SK-N-SH (cell line): ENCODE measurements around the gene TGIF1. TPM values are rescaled to one million over a fixed set of nuclear protein-coding genes. Genes with fewer than 3 reads are reported as not detected.

Source experiments
- CTCF ChIA-PET: fragments of 300-600, 350-600 bp; formaldehyde crosslinking; extraction: SDS; loops from one replicate; lab custom pipeline; 2021; lab: Yijun Ruan, JAX
- POLR2A ChIA-PET: fragments of 350-600 bp; sonication (Branson Sonifier 250); formaldehyde crosslinking; extraction: SDS; loops from one replicate; lab custom pipeline; 2020; ENCODE audit warnings: antibody characterized with exemption, inconsistent platforms; lab: Yijun Ruan, JAX
- DNase-seq: peaks from one replicate; pipeline ENCODE4 v3.0.0; 2012
- H2AFZ ChIP-seq: fragments of 200-600 bp; sonication (generic); 2 replicates; pipeline ENCODE4 v1.8.1; 2016; ENCODE audit warnings: antibody characterized with exemption, mild to moderate bottlenecking, low read depth
- H3F3A ChIP-seq: fragments of 200-600 bp; sonication (generic); replicated peaks from 2 replicates; pipeline ENCODE3; 2016; ENCODE audit warnings: antibody characterized with exemption, mild to moderate bottlenecking; ENCODE audit not compliant: insufficient read depth
- H3K27ac ChIP-seq, 2 experiments: fragments of 200-500 bp in 1 of 2; fragments of 200-600 bp in 1 of 2; sonication (Bioruptor generic) in 1 of 2; sonication (generic), shearing (Covaris generic) in 1 of 2; 2 replicates each; pipeline versions ENCODE4 v1.5.1 to v1.6.1; 2014 to 2016; ENCODE audit warnings: low read depth in 2 of 2, inconsistent platforms in 1 of 2, low read length in 1 of 2, mild to moderate bottlenecking in 1 of 2, mixed read lengths in 1 of 2
- H3K27me3 ChIP-seq: fragments of 200-600 bp; sonication (generic), shearing (Covaris generic); 2 replicates; pipeline ENCODE4 v1.6.1; 2016; ENCODE audit warnings: mixed run types; ENCODE audit not compliant: insufficient read depth
- H3K36me3 ChIP-seq, 2 experiments: fragments of 200-500 bp in 1 of 2; fragments of 200-600 bp in 1 of 2; sonication (Bioruptor generic) in 1 of 2; sonication (generic) in 1 of 2; replicated peaks in 1 of 2; 2 replicates each; pipeline versions ENCODE3 to v1.5.1; 2014 to 2016; ENCODE audit warnings: low read length in 1 of 2, mild to moderate bottlenecking in 1 of 2; ENCODE audit not compliant: insufficient read depth in 2 of 2, control insufficient read depth in 1 of 2
- H3K4me1 ChIP-seq, 2 experiments: fragments of 200-500 bp in 1 of 2; fragments of 200-600 bp in 1 of 2; sonication (Bioruptor generic) in 1 of 2; sonication (generic), shearing (Covaris generic) in 1 of 2; 2 replicates each; pipeline versions ENCODE4 v1.5.1 to v1.6.1; 2014 to 2016; ENCODE audit warnings: low read depth in 1 of 2, low read length in 1 of 2, mixed run types in 1 of 2; ENCODE audit not compliant: insufficient read depth in 2 of 2, control insufficient read depth in 1 of 2
- H3K4me2 ChIP-seq: fragments of 200-600 bp; sonication (generic), shearing (Covaris generic); 2 replicates; pipeline ENCODE4 v1.6.1; 2017; ENCODE audit warnings: mixed run types
- H3K4me3 ChIP-seq, 2 experiments: fragments of 200-500 bp in 1 of 2; fragments of 200-600 bp in 1 of 2; sonication (Bioruptor generic) in 1 of 2; sonication (generic), shearing (Covaris generic) in 1 of 2; 2 replicates each; pipeline versions ENCODE4 v1.5.1 to v1.8.1; 2014 to 2016; ENCODE audit warnings: low read depth in 2 of 2, inconsistent platforms in 1 of 2, low read length in 1 of 2, mild to moderate bottlenecking in 1 of 2, mixed read lengths in 1 of 2, moderate library complexity in 1 of 2
- H3K79me2 ChIP-seq: fragments of 200-600 bp; sonication (generic); 2 replicates; pipeline ENCODE4 v1.8.1; 2017; ENCODE audit warnings: mild to moderate bottlenecking; ENCODE audit not compliant: insufficient read depth
- H3K9ac ChIP-seq: fragments of 200-600 bp; sonication (generic); 2 replicates; pipeline ENCODE4 v1.6.1; 2017; ENCODE audit warnings: mixed run types
- H3K9me2 ChIP-seq: fragments of 200-600 bp; sonication (generic); 2 replicates; pipeline ENCODE4 v1.6.1; 2017; ENCODE audit warnings: mixed run types
- H3K9me3 ChIP-seq: fragments of 200-600 bp; sonication (generic); 2 replicates; pipeline ENCODE4 v1.6.1; 2017; ENCODE audit warnings: mixed run types, mild to moderate bottlenecking, moderate library complexity
- H4K20me1 ChIP-seq: fragments of 200-600 bp; sonication (generic); 2 replicates; pipeline ENCODE4 v1.6.1; 2017; ENCODE audit warnings: mild to moderate bottlenecking, mixed run types; ENCODE audit not compliant: insufficient read depth
- CHD2 ChIP-seq: fragments of 150-350 bp; IDR thresholded peaks from 2 replicates; pipeline ENCODE4 v1.6.1; 2018; ENCODE audit warnings: low read length; ENCODE audit not compliant: partially characterized antibody
- EP300 ChIP-seq, 2 experiments: IDR thresholded peaks; 2 replicates each; pipeline versions ENCODE4 v1.4.0 to v1.6.1; 2012; ENCODE audit warnings: borderline replicate concordance in 1 of 2, low read depth in 1 of 2, low read length in 1 of 2
- FOSL2 ChIP-seq: IDR thresholded peaks from 2 replicates; pipeline ENCODE4 v1.4.0; 2012; ENCODE audit warnings: low read depth, mild to moderate bottlenecking, moderate library complexity, borderline replicate concordance
- JUND ChIP-seq: IDR thresholded peaks from 2 replicates; pipeline ENCODE4 v1.4.0; 2012
- MEF2A ChIP-seq: IDR thresholded peaks from 2 replicates; pipeline ENCODE4 v1.4.0; 2012; ENCODE audit warnings: low read depth, borderline replicate concordance
- NFIC ChIP-seq: IDR thresholded peaks from 2 replicates; pipeline ENCODE4 v1.4.0; 2012; ENCODE audit warnings: borderline replicate concordance
- RAD21 ChIP-seq: IDR thresholded peaks from 2 replicates; pipeline ENCODE4 v1.6.1; 2012; ENCODE audit warnings: mild to moderate bottlenecking, low read length
- RFX5 ChIP-seq: IDR thresholded peaks from 2 replicates; pipeline ENCODE4 v1.6.1; 2012; ENCODE audit warnings: mild to moderate bottlenecking, improper control_type of control experiment, low read length
- SIN3A ChIP-seq: IDR thresholded peaks from 2 replicates; pipeline ENCODE4 v1.6.1; 2012; ENCODE audit warnings: low read depth, mild to moderate bottlenecking, low read length, moderate library complexity, borderline replicate concordance
- TAF1 ChIP-seq: IDR thresholded peaks from 2 replicates; pipeline ENCODE4 v1.6.1; 2012; ENCODE audit warnings: low read depth, mild to moderate bottlenecking, low read length, moderate library complexity, borderline replicate concordance
- YY1 ChIP-seq: IDR thresholded peaks from 2 replicates; pipeline ENCODE4 v1.4.0; 2012; ENCODE audit warnings: low read depth, mild to moderate bottlenecking
- WGBS: methylation state at CpG from one replicate; pipeline ENCODE4 v1.1.6; 2017; ENCODE audit warnings: low lambda C conversion rate; 5-methylcytosine and 5-hydroxymethylcytosine counted together
- polyA plus RNA-seq, 3 experiments: library from polyadenylated mRNA; depleted of rRNA; stranded (reverse); fragments of >200 nt; gene quantifications; 2 replicates each; pipeline ENCODE4 v1.2.3, GENCODE V29; 2012
- TF ChIP-seq, protein P1 (sequence below): fragments of 150-350 bp; IDR thresholded peaks from 2 replicates; pipeline ENCODE4 v1.6.1; 2017; ENCODE audit warnings: antibody characterized with exemption, low read length, low read depth, borderline replicate concordance

Gene TGIF1
- polyA plus RNA-seq, 1 of the 3 experiments (the other 2 are of a cell fraction): 113 TPM

- no peaks in the 10 kb centered on the region for H3K9me3 ChIP-seq
- no peaks in the 10 kb centered on the region for H3K9me2 ChIP-seq
- no peak overlapping the region for H2AFZ ChIP-seq
- H3K9ac ChIP-seq: no peak overlapping the region
- WGBS: 91% methylated on average over 2 of the region's 2 CpGs
- H3K4me2 ChIP-seq: no peak overlapping the region
- no peaks in the 10 kb centered on the region for H3K36me3 ChIP-seq
- ChIA-PET POLR2A (no interaction called here), CTCF (interaction anchor here (1.3 to 2.5 kb wide), 2 partner anchors 38 to 101 kb away, joined by 4 to 9 read pairs; no protein-coding TSS in a partner anchor)
- no peak for DNase-seq
- H4K20me1 ChIP-seq: no peaks in the 10 kb centered on the region
- no peaks in the 10 kb centered on the region; a peak in 1 of 4 replicates for H3K4me1 ChIP-seq
- TF ChIP-seq FOSL2: no peak
- no peak for TF ChIP-seq NFIC
- no peak for TF ChIP-seq RAD21
- no peak for TF ChIP-seq EP300 (IDR thresholded peaks at IDR 0.05; ENCODE audit: borderline replicate concordance in 1 of 2, low read depth in 1 of 2, low read length in 1 of 2)
- TF ChIP-seq, protein P1, sequence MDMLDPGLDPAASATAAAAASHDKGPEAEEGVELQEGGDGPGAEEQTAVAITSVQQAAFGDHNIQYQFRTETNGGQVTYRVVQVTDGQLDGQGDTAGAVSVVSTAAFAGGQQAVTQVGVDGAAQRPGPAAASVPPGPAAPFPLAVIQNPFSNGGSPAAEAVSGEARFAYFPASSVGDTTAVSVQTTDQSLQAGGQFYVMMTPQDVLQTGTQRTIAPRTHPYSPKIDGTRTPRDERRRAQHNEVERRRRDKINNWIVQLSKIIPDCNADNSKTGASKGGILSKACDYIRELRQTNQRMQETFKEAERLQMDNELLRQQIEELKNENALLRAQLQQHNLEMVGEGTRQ: no peak
- TF ChIP-seq YY1: no peak
- no peak for TF ChIP-seq CHD2
- TF ChIP-seq JUND: no peak
- no peak for TF ChIP-seq TAF1
- H3K79me2 ChIP-seq: no peaks in the 10 kb centered on the region
- H3K4me3 ChIP-seq: no peak overlapping the region
- no peak overlapping the region for H3K27ac ChIP-seq
- no peaks in the 10 kb centered on the region for H3F3A ChIP-seq
- H3K27me3 ChIP-seq: no peaks in the 10 kb centered on the region
Observed at GRCh38 chr18:3492721-3493120, 42.7 kb downstream of the TGIF1 start.

DNA sequence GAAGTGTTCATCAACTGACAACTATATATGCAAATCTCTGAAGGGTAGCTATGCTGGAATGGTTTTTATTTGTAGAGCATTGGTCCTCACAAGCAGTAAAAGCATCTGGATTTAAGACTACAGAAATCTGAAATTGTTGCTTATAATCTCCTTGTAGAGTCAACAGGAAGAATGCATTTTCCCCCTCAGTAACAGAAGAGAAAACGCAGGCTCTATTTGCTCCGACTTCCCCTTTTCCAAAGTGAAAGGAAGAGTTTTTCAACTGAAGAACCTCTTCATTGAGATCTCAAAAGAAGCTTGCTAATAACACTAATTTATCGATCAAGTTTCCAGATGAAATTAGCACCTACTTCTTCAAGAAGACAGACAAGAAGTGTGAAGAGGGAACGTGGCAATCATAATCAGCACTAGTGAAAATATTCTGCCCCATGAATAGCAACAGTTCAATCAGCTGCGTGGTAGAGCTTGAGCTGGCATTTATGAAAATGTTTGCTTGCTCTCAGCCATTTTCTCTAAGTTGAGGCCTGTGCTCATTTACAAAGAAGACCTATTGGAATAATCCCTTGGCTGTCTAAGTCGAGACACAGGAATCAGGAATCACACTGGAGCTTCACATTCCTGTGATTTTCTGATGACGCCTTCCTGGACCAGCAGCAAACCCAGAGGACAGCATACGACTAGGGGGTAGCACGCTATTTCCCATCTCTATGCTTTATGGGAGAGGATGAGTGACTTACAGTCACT, 43.7 kb downstream of the TGIF1 start:
- POLR2A ChIA-PET: no interaction called here
- Histone ChIP-seq H3K9me2 (no peaks in the 10 kb centered on the region), H3K27ac (no peak overlapping the region), H3K9me3 (no peaks in the 10 kb centered on the region), H3K36me3 (no peaks in the 10 kb centered on the region), H3K4me3 (no peak overlapping the region), H3K79me2 (no peaks in the 10 kb centered on the region), H4K20me1 (no peaks in the 10 kb centered on the region), H3K4me2 (no peak overlapping the region), H3K27me3 (no peaks in the 10 kb centered on the region), H3F3A (no peaks in the 10 kb centered on the region), H3K9ac (no peak overlapping the region), H2AFZ (no peak overlapping the region), H3K4me1 (peaks cover 0 to under 1% of the 10 kb centered on the region in 2 experiments; a peak in 2 of 4 replicates)
- DNase-seq: peak; percentile 25
- no peak for TF ChIP-seq MEF2A
- TF ChIP-seq SIN3A: no peak
- no peak for TF ChIP-seq FOSL2
- TF ChIP-seq JUND: no peak
- TF ChIP-seq RFX5: no peak
- 86% methylated on average over 9 of the region's 9 CpGs for WGBS
- CTCF ChIA-PET: interaction anchor here (0.6 to 2.5 kb wide), 3 partner anchors 39 to 453 kb away, joined by 3 to 9 read pairs (median 4); no protein-coding TSS in a partner anchor
